Neural crest cell (in vitro differentiated cells): ENCODE results near the gene ARMC5. TPM values are rescaled to one million over a fixed set of nuclear protein-coding genes. Genes with fewer than 3 reads are reported as not detected.
A peak's percentile ranks its signal among the peaks of the same experiment; 100 is the strongest.

ENCODE experiments used
- DNase-seq: peaks from one replicate; pipeline ENCODE4 v3.0.0; 2021; ENCODE audit warnings: low read depth, mixed read lengths, low spot score
- H3K27ac Mint-ChIP-seq: one replicate; pipeline ENCODE4 v1.8.0; 2021; ENCODE audit warnings: mild to moderate bottlenecking, mixed read lengths; ENCODE audit not compliant: unreplicated experiment
- H3K27me3 Mint-ChIP-seq: 2 replicates; pipeline ENCODE4 v1.8.0; 2021; ENCODE audit warnings: low read depth, mild to moderate bottlenecking, mixed read lengths
- H3K36me3 Mint-ChIP-seq: 2 replicates; pipeline ENCODE4 v1.8.0; 2021; ENCODE audit warnings: low read depth, mild to moderate bottlenecking, mixed read lengths
- H3K4me1 Mint-ChIP-seq: 2 replicates; pipeline ENCODE4 v1.8.0; 2021; ENCODE audit warnings: mixed read lengths
- H3K4me3 Mint-ChIP-seq: one replicate; pipeline ENCODE4 v1.8.0; 2021; ENCODE audit warnings: mild to moderate bottlenecking, mixed read lengths
- H3K9me3 Mint-ChIP-seq: 2 replicates; pipeline ENCODE4 v1.8.0; 2021; ENCODE audit warnings: mixed read lengths
- CTCF ChIP-seq: fragments of 200-600 bp; sonication (generic); conservative IDR thresholded peaks from 2 replicates; pipeline ENCODE4 v1.5.0; 2021; ENCODE audit warnings: antibody characterized with exemption, mild to moderate bottlenecking
- long read RNA-seq: library from polyadenylated mRNA; unstranded; transcript quantifications from one replicate; pipeline ENCODE4 v2.0.0, GENCODE V29; 2020
- total RNA-seq: library from RNA; stranded (reverse); gene quantifications from 2 replicates; pipeline ENCODE4 v1.2.1, GENCODE V29; 2021

ARMC5 gene
- 11.8 and 12.3 TPM in 2 replicates for total RNA-seq
- long read RNA-seq, result 0 reads

GRCh38 chr16:31458844-31459686, at the start of gene ARMC5:
TSS of gene ARMC5 (plus strand) at chr16:31459501. CDS start at chr16:31459525, 24 bp downstream.
- Mint-ChIP-seq H3K9me3 (no peaks in the 10 kb centered on the region), H3K4me3 (peak within 1 kb of the TSS; percentile 88), H3K36me3 (peaks cover 4% of the 10 kb centered on the region), H3K4me1 (peaks cover 34% of the 10 kb centered on the region), H3K27me3 (no peaks in the 10 kb centered on the region), H3K27ac (peak within 1 kb of the TSS; percentile 98)
- DNase-seq, result peak; percentile 89
- TF ChIP-seq CTCF, result peak; percentile 59

GRCh38 chr16:31410082-31410481, 49.2 kb upstream of the ARMC5 start:
- H3K27ac Mint-ChIP-seq, result no peak overlapping the region
- TF ChIP-seq CTCF, result no peak
- no peaks in the 10 kb centered on the region for H3K36me3 Mint-ChIP-seq
- no peaks in the 10 kb centered on the region for H3K9me3 Mint-ChIP-seq
- H3K4me1 Mint-ChIP-seq, result no peaks in the 10 kb centered on the region
- DNase-seq, result no peak
- H3K4me3 Mint-ChIP-seq, result no peak overlapping the region
- peaks cover 26% of the 10 kb centered on the region for H3K27me3 Mint-ChIP-seq

- Mint-ChIP-seq H3K9me3 (no peaks in the 10 kb centered on the region), H3K4me3 (no peak overlapping the region), H3K36me3 (no peaks in the 10 kb centered on the region), H3K27ac (no peak overlapping the region), H3K4me1 (no peaks in the 10 kb centered on the region), H3K27me3 (peaks cover 35% of the 10 kb centered on the region)
- no peak for TF ChIP-seq CTCF
- no peak for DNase-seq
These were observed 48.1 kb upstream of the ARMC5 start for GRCh38 chr16:31411024-31411844.

- Mint-ChIP-seq H3K27me3 (peaks cover 34% of the 10 kb centered on the region), H3K36me3 (no peaks in the 10 kb centered on the region), H3K4me3 (no peak overlapping the region), H3K9me3 (no peaks in the 10 kb centered on the region), H3K27ac (no peak overlapping the region), H3K4me1 (no peaks in the 10 kb centered on the region)
- DNase-seq, result no peak
- TF ChIP-seq CTCF, result no peak
These were observed 46.6 kb upstream of the ARMC5 start for GRCh38 chr16:31412750-31413149.

- H3K36me3 Mint-ChIP-seq, result no peaks in the 10 kb centered on the region
These were observed 45.9 kb upstream of the ARMC5 start for GRCh38 chr16:31413381-31413780.

More at GRCh38 chr16:31413381-31413780, 45.9 kb upstream of the ARMC5 start:
- Mint-ChIP-seq H3K27me3 (peaks cover 35% of the 10 kb centered on the region), H3K4me1 (no peaks in the 10 kb centered on the region), H3K4me3 (no peak overlapping the region), H3K9me3 (peaks cover 4% of the 10 kb centered on the region), H3K27ac (peak overlapping the region; percentile 60)
- no peak for DNase-seq
- no peak for TF ChIP-seq CTCF
